ENCODE measurements around the gene SPNS2.

SPNS2 gene

DNA sequence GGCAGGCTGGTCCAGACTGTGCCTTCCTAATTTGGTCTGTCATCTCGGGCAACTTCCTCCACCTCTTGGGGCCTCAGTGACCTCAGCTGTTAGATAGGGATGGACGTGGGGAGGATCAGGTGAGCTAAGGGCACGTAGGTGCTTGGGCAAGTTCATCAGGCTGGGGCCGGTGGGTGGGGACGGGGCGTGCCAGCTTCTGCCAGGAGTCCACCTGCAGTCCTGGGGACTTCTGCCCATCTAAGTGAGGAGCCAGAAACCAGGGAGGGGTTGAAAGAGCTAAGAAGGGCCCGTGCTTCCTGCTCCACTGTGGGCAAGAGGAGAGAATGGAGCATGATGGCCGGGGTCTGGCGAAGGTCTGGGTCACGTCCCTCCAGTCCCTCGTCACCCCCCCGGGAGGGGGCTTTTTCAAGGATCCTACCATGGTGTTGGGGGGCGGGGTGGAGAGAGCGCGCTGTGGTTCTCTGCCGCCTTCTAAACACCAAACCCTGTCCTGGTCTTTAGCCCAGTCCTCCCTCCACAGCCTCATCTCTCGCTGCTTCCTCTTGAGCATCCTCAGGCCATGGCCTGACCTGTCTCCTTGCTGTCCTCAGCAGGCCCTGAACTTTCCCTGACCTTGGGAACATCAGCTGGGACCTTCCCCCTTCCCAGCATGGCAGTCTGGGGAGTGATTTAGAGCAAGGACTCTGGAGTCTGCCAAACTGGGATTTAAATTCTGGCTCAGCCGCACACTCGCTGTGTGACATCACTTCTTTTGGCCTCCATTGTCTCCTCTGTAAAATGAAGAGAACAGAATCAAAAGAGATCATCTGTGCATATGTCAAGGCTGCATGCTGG lies 21.6 kb downstream of the SPNS2 start:
- no peak for TF ChIP-seq CTCF (IDR thresholded peaks at IDR 0.05; ENCODE audit: low read depth, low read length)
- Histone ChIP-seq H3K9me3 (ENCODE audit: severe bottlenecking) (no peaks in the 10 kb centered on the region), H3K27ac (no peak overlapping the region), H3K36me3 (no peaks in the 10 kb centered on the region), H3K4me3 (ENCODE audit: low read depth, low read length) (no peak overlapping the region), H3K27me3 (ENCODE audit: insufficient read depth, low read depth, severe bottlenecking) (no peaks in the 10 kb centered on the region)
- DNase-seq: no peak

DNA sequence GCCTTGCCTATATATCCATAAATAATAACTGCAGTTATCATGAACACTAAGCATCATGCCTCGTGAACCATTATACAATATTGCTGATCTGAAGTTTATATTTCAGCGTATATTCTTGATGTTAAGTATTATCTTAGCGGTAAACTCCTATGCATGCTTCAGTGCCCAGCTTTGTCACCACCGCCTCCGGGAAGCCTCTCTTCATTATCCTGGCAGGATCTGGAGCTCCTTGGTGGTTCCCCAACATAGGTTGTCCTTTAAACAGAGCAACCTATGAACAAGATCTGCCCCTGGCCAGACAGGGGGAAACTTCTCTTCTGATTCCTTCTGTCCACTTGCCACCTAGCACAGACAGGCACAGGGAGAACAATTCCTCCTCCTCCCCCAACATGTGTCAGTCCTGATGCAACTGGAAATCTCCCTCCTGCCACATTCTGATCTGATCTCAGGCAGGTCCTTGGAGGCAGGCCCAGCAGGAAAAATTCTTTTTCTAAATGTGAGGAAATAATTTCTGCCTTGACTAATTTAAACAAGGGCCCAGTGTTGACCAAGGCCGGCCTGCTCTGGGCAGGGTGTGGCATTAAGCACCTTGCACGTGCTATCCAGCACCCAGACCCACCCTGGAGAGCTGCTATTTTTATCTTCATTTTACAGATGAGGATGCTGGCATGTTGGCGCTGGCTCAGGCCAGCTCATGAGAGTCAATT lies 22.4 kb downstream of the SPNS2 start:
- Histone ChIP-seq H3K4me3 (ENCODE audit: low read depth, low read length) (no peak overlapping the region), H3K9me3 (ENCODE audit: severe bottlenecking) (no peaks in the 10 kb centered on the region), H3K36me3 (no peaks in the 10 kb centered on the region), H3K27ac (no peak overlapping the region), H3K27me3 (ENCODE audit: insufficient read depth, low read depth, severe bottlenecking) (no peaks in the 10 kb centered on the region)
- no peak for TF ChIP-seq CTCF (IDR thresholded peaks at IDR 0.05; ENCODE audit: low read depth, low read length)
- DNase-seq: no peak

DNA sequence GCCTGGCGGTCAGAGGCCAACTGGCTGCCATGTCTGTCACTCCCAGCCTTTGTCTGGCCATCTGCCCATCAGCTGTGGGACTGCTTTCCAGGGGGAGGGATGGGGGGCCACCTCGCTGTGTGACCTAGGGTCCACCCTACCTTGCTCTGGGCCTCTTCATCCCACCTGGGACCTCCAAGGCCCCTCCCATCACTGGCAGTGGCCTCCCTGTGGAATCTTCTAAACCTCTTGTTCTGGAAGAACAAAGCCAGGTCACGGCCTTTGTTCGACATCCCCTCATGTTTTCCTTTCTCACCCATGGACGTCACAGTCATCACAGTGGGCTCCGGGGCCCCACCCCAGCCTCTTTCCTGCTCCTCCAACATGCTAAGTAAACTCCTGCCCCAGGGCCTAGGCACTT lies 24.0 kb downstream of the SPNS2 start:
- H3K4me3 ChIP-seq (ENCODE audit: low read depth, low read length): no peak overlapping the region
- no peaks in the 10 kb centered on the region for H3K27me3 ChIP-seq (ENCODE audit: insufficient read depth, low read depth, severe bottlenecking)
- H3K27ac ChIP-seq: no peak overlapping the region
- H3K36me3 ChIP-seq: no peaks in the 10 kb centered on the region
- no peaks in the 10 kb centered on the region for H3K9me3 ChIP-seq (ENCODE audit: severe bottlenecking)
- no peak for DNase-seq
- no peak for TF ChIP-seq CTCF (IDR thresholded peaks at IDR 0.05; ENCODE audit: low read depth, low read length)

DNA sequence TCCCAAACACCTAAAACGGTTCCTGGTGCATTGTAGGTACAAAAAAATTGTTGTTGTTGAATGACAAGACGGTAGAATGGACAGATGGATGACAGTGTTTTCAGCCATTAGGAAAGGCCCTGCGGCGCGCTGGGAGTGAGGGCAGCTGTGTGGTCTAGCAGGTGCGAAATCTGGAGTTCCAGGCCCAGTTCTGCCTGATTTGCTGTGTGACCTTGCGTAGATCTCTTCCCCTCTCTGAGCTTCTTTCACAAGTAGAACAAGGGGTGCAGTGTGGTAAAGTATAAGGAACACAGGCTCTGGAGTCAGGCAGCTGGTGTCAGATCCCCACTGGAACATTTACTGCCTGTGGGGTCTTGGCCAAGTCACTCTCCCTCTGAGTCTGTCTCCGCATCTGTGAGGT lies 25.3 kb downstream of the SPNS2 start:
- Histone ChIP-seq H3K4me3 (ENCODE audit: low read depth, low read length) (no peak overlapping the region), H3K36me3 (no peaks in the 10 kb centered on the region), H3K27me3 (ENCODE audit: insufficient read depth, low read depth, severe bottlenecking) (no peaks in the 10 kb centered on the region), H3K27ac (no peak overlapping the region), H3K9me3 (ENCODE audit: severe bottlenecking) (no peaks in the 10 kb centered on the region)
- no peak for DNase-seq
- TF ChIP-seq CTCF (IDR thresholded peaks at IDR 0.05; ENCODE audit: low read depth, low read length): no peak

DNA sequence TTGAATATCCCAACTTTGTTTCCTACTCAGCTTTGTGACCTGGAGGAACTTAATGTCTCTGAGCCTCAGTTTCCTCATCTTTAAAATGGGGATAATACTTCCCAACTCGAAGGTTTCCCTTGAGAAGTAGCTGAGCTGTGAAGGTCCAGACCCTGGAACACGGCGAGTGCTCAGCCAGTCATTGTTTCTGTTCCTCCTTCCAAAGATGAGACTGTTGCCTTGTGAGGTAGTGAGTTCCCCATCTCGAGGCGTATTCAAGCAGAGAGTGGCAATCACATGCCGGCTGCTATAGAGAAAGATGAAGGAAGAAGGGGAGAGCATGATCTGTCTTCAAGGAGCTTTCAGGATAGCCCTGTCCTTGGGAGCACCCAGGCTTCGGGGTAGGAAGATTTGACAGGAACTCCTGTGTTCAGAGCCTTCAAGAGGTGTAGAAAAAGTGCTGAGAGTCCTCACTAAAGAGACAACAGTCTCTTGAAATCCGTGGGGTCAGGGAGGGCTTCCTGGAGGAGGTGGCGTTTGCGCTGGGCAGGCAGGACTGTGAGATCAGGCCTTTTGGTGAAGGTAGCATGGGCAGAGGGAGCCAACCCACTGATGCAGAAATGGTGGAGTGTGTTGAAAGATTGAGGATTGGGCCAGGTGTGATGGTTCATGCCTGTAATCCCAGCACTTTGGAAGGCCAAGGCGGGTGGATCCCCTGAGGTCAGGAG lies 27.2 kb downstream of the SPNS2 start:
- no peak for DNase-seq
- Histone ChIP-seq H3K27ac (no peak overlapping the region), H3K9me3 (ENCODE audit: severe bottlenecking) (no peaks in the 10 kb centered on the region), H3K36me3 (no peaks in the 10 kb centered on the region), H3K27me3 (ENCODE audit: insufficient read depth, low read depth, severe bottlenecking) (no peaks in the 10 kb centered on the region), H3K4me3 (ENCODE audit: low read depth, low read length) (no peak overlapping the region)
- no peak for TF ChIP-seq CTCF (IDR thresholded peaks at IDR 0.05; ENCODE audit: low read depth, low read length)
